A549 (cell line): Measurements from ENCODE around the gene SVIL. TPM values are rescaled to one million over a fixed set of nuclear protein-coding genes. Genes with fewer than 3 reads are reported as not detected.

Experiments used
- ATAC-seq, 2 experiments: fragments of 200-7000 bp in 1 of 2; fragments of >200 bp in 1 of 2; cut with Nextera tagmentation in 1 of 2; cut with Tn5 transposase in 1 of 2; 3 replicates each; pipeline versions ENCODE4 v1.8.0 to v1.9.1; 2018 to 2020; ENCODE audit warnings: mild to moderate bottlenecking in 1 of 2, moderate library complexity in 1 of 2
- CTCF ChIA-PET: fragments of 300-600 bp; sonication (Branson Sonifier 250); formaldehyde crosslinking; extraction: SDS; loops from one replicate; lab custom pipeline; 2021; ENCODE audit warnings: antibody characterized with exemption, inconsistent platforms; lab: Yijun Ruan, JAX
- POLR2A ChIA-PET: fragments of 350-600 bp; formaldehyde crosslinking; extraction: SDS; loops from one replicate; lab custom pipeline; 2021; ENCODE audit warnings: antibody characterized with exemption, inconsistent platforms; lab: Yijun Ruan, JAX
- DNase-seq, 2 experiments: peaks; one replicate each; pipeline versions ENCODE4 v3.0.0 to v3.0.0-alpha.2; 2011 to 2016; ENCODE audit warnings: low read depth in 1 of 2, low spot score in 1 of 2
- FAIRE-seq: peaks from 2 replicates; lab custom pipeline; 2011; peaks lifted over from hg19 to GRCh38; lab: Jason Lieb, UNC
- H3K27ac ChIP-seq, 2 experiments: fragments of >200 bp; sonication (Bioruptor Twin); formaldehyde crosslinking; 3 replicates each; pipeline ENCODE4 v1.5.1; 2016 to 2017
- H3K4me1 ChIP-seq: fragments of >200 bp; sonication (Bioruptor Twin); formaldehyde crosslinking; 3 replicates; pipeline ENCODE4 v1.6.1; 2016
- H3K4me2 ChIP-seq: fragments of >200 bp; sonication (Bioruptor Twin); formaldehyde crosslinking; 3 replicates; pipeline ENCODE4 v1.6.1; 2016
- H3K4me3 ChIP-seq: fragments of >200 bp; sonication (Bioruptor Twin); formaldehyde crosslinking; 3 replicates; pipeline ENCODE4 v1.5.1; 2016
- H3K9me3 ChIP-seq: fragments of >200 bp; sonication (Bioruptor Twin); formaldehyde crosslinking; 3 replicates; pipeline ENCODE4 v1.6.1; 2016
- CEBPB ChIP-seq, 2 experiments: fragments of >200 bp in 1 of 2; sonication (Bioruptor Twin) in 1 of 2; formaldehyde crosslinking in 1 of 2; IDR thresholded peaks; 2 replicates each; pipeline ENCODE4 v1.6.1; 2012 to 2016
- CTCF ChIP-seq: fragments of >200 bp; sonication (Bioruptor Twin); formaldehyde crosslinking; IDR thresholded peaks from 3 replicates; pipeline ENCODE4 v1.5.1; 2016
- EHF ChIP-seq: fragments of 250-450 bp; sonication (Bioruptor Pico); IDR thresholded peaks from 2 replicates; pipeline ENCODE4 v1.5.0; 2020; ENCODE audit warnings: mild to moderate bottlenecking
- ESRRA ChIP-seq: fragments of 150-350 bp; IDR thresholded peaks from 2 replicates; pipeline ENCODE4 v1.6.1; 2014; ENCODE audit warnings: mild to moderate bottlenecking, low read length, borderline replicate concordance
- FOSL2 ChIP-seq, 2 experiments: fragments of 450-650 bp in 1 of 2; fragments of >200 bp in 1 of 2; sonication (Bioruptor Twin) in 1 of 2; formaldehyde crosslinking; IDR thresholded peaks; 2 replicates each; pipeline versions ENCODE4 v1.5.0 to v1.6.1; 2016 to 2020; ENCODE audit warnings: mild to moderate bottlenecking in 1 of 2, moderate library complexity in 1 of 2
- FOXS1 ChIP-seq: fragments of 250-450 bp; sonication (Bioruptor Pico); IDR thresholded peaks from 2 replicates; pipeline ENCODE4 v1.5.0; 2020; ENCODE audit warnings: mild to moderate bottlenecking, moderate library complexity
- GATA3 ChIP-seq: IDR thresholded peaks from 2 replicates; pipeline ENCODE4 v1.6.1; 2012; ENCODE audit warnings: borderline replicate concordance
- HEYL ChIP-seq: fragments of 250-450 bp; sonication (Bioruptor Pico); IDR thresholded peaks from 2 replicates; pipeline ENCODE4 v1.8.0; 2021; ENCODE audit warnings: mild to moderate bottlenecking, moderate library complexity
- HOXA7 ChIP-seq: fragments of 250-450 bp; sonication (Bioruptor Pico); IDR thresholded peaks from 2 replicates; pipeline ENCODE4 v1.5.0; 2020; ENCODE audit warnings: mild to moderate bottlenecking, moderate library complexity
- JUN ChIP-seq, 2 experiments: fragments of >200 bp; sonication (Bioruptor Twin); formaldehyde crosslinking; IDR thresholded peaks; 2 replicates in 1 of 2; 3 replicates in 1 of 2; pipeline ENCODE4 v1.6.1; 2016 to 2017
- JUNB ChIP-seq: fragments of >200 bp; sonication (Bioruptor Twin); formaldehyde crosslinking; IDR thresholded peaks from 2 replicates; pipeline ENCODE4 v1.6.1; 2016
- MAFK ChIP-seq: fragments of 450-650 bp; IDR thresholded peaks from 2 replicates; pipeline ENCODE4 v1.6.1; 2014; ENCODE audit not compliant: partially characterized antibody
- MAZ ChIP-seq: fragments of 150-350 bp; IDR thresholded peaks from 2 replicates; pipeline ENCODE4 v1.6.1; 2014; ENCODE audit warnings: antibody characterized with exemption, low read depth, low read length, borderline replicate concordance
- MYC ChIP-seq: IDR thresholded peaks from 2 replicates; pipeline ENCODE4 v1.6.1; 2012; ENCODE audit warnings: mild to moderate bottlenecking, inconsistent platforms, low read length, improper control_type of control experiment, borderline replicate concordance
- PHF8 ChIP-seq: fragments of 200-600 bp; sonication (generic); IDR thresholded peaks from 2 replicates; pipeline ENCODE4 v1.6.1; 2016; ENCODE audit warnings: low read depth, mild to moderate bottlenecking, antibody characterized with exemption, moderate library complexity, borderline replicate concordance
- POLR2A ChIP-seq: IDR thresholded peaks from 2 replicates; pipeline ENCODE4 v1.6.1; 2012; ENCODE audit warnings: mild to moderate bottlenecking, low read length
- RAD21 ChIP-seq, 2 experiments: fragments of >200 bp in 1 of 2; sonication (Bioruptor Twin) in 1 of 2; formaldehyde crosslinking in 1 of 2; IDR thresholded peaks in 1 of 2; conservative IDR thresholded peaks in 1 of 2; 2 replicates in 1 of 2; 3 replicates in 1 of 2; pipeline ENCODE4 v1.6.1; 2012 to 2018; ENCODE audit warnings: inconsistent platforms in 1 of 2
- RCOR1 ChIP-seq: fragments of 150-350 bp; IDR thresholded peaks from 2 replicates; pipeline ENCODE4 v1.6.1; 2014; ENCODE audit warnings: antibody characterized with exemption, low read length, low read depth
- SMC3 ChIP-seq: fragments of >200 bp; sonication (Bioruptor Twin); formaldehyde crosslinking; IDR thresholded peaks from 3 replicates; pipeline ENCODE4 v1.6.1; 2018; ENCODE audit warnings: inconsistent platforms
- SREBF2 ChIP-seq: fragments of 450-650 bp; IDR thresholded peaks from 2 replicates; pipeline ENCODE4 v1.6.1; 2014; ENCODE audit warnings: mild to moderate bottlenecking, moderate library complexity
- TFCP2L1 ChIP-seq: fragments of 250-450 bp; sonication (Bioruptor Pico); IDR thresholded peaks from 2 replicates; pipeline ENCODE4 v1.5.0; 2021; ENCODE audit warnings: mild to moderate bottlenecking
- ZC3H11A ChIP-seq: fragments of 450-650 bp; IDR thresholded peaks from 2 replicates; pipeline ENCODE4 v1.6.1; 2014; ENCODE audit warnings: antibody characterized with exemption, mild to moderate bottlenecking
- ZSCAN20 ChIP-seq: fragments of 250-450 bp; sonication (Bioruptor Pico); IDR thresholded peaks from 2 replicates; pipeline ENCODE4 v1.8.0; 2022; ENCODE audit warnings: mild to moderate bottlenecking, moderate library complexity
- WGBS: methylation state at CpG from one replicate; pipeline ENCODE4 v1.1.6; 2017; ENCODE audit errors: missing lambda C conversion rate; 5-methylcytosine and 5-hydroxymethylcytosine counted together
- polyA plus RNA-seq, 4 experiments: library from polyadenylated mRNA; depleted of rRNA in 3 of 4; stranded (reverse); fragments of >200 nt; fragmentation: RNase III in 1 of 4; extraction: RNeasy Plus Mini Kit Qiagen cat#74134 plus additional on column Dnase treatment in 1 of 4; gene quantifications; 2 replicates in 3 of 4; 3 replicates in 1 of 4; pipeline ENCODE4 v1.2.3, GENCODE V29; 2011 to 2017

The SVIL gene
- polyA plus RNA-seq, 2 of the 4 experiments (the other 2 are of a cell fraction), result 12.0 to 20.4 TPM

DNA sequence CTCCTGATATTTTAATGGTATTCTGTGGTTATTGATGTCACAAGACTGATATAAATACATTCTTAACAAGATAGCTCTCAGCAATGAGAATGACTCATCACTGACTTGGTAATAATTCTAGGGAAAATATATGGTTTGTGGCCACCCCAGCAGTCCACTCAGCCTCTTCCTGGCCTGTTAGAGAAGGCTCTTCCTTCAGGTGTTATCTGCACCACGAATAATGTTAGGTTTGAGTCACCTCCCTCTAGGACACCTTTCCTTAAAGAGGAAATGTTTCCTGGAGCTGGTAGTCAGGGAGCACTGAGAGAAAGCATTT is 163.3 kb downstream of the SVIL start:
- peak overlapping the region in 1 of 2 experiments; percentile 19; a peak in 1 of 6 replicates for H3K27ac ChIP-seq
- 0% methylated on average over 1 of the region's 1 CpG for whole genome bisulfite sequencing
- no peak overlapping the region for H3K4me3 ChIP-seq
- H3K9me3 ChIP-seq, result no peaks in the 10 kb centered on the region
- no peak for FAIRE-seq
- peaks cover 20% of the 10 kb centered on the region for H3K4me1 ChIP-seq
- ChIA-PET POLR2A (no interaction called here), CTCF (interaction anchor here (1.0 to 1.4 kb wide), 3 partner anchors 22 to 830 kb away, joined by 3 read pairs; no protein-coding TSS in a partner anchor)
- no peak for TF ChIP-seq ZC3H11A
- TF ChIP-seq JUNB, result no peak
- TF ChIP-seq FOSL2 (IDR thresholded peaks at IDR 0.05), result no peak
- peak; percentile 65 for TF ChIP-seq FOSL2 (CRISPR knock-in tag; IDR thresholded peaks at IDR 0.05)
- H3K4me2 ChIP-seq, result peak overlapping the region; percentile 29; the same call in 1 of the 3 replicates
- no peak for DNase-seq
- ATAC-seq, result peak in 1 of 2 experiments; percentile 34; a peak in 2 of 6 replicates

DNA sequence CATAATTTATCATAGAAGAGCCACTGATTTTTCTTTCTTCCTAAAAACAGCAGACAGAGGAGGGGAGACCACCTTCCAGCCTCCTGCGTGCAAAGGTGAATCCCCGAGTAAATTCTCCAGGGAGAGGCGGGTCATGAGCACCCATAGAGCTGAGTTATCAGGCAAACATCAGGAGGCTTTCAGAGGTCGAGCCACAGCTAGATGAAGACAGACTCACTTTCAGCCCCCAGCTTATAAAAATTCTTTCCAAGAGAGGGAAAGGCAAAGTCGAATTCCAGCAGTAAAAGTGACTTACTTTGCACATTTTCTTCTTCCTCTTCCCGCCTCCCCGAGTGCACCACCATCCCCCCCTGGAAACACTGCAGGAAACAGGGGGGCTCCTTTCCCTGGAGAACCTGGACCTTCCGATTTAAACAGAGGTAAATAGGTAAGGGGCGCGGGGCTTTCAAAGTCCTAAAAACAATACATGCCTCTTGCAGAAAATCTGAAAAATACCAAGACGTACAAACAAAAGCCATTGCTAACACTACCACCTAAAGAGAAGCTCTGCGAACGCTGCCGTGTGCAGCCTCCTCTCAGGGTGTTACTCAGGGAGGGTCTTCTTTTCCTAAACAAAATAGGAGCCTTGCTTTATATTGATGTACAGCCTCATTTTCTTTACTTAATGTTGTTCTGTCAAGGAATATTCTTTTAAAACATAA is 163.8 kb downstream of the SVIL start:
- H3K4me1 ChIP-seq, result peaks cover 20% of the 10 kb centered on the region
- H3K4me2 ChIP-seq, result peak overlapping the region; percentile 29; the same call in 2 of the 3 replicates
- FAIRE-seq, result no peak
- ChIA-PET POLR2A (no interaction called here), CTCF (interaction anchor here (0.7 to 1.4 kb wide), 6 partner anchors 10 to 829 kb away, joined by 3 to 4 read pairs (median 3); no protein-coding TSS in a partner anchor)
- no peak for TF ChIP-seq POLR2A
- no peak for TF ChIP-seq MYC
- TF ChIP-seq CTCF, result no peak
- no peak for TF ChIP-seq HOXA7 (CRISPR knock-in tag)
- no peak for TF ChIP-seq ZC3H11A
- no peak for TF ChIP-seq SMC3
- TF ChIP-seq ZSCAN20 (CRISPR knock-in tag), result no peak
- no peak for TF ChIP-seq GATA3
- no peak for TF ChIP-seq EHF (CRISPR knock-in tag)
- no peak for TF ChIP-seq MAFK
- H3K9me3 ChIP-seq, result no peaks in the 10 kb centered on the region
- no peak for DNase-seq
- no peak overlapping the region for H3K27ac ChIP-seq
- no peak overlapping the region for H3K4me3 ChIP-seq
- 76% methylated on average over 14 of the region's 14 CpGs for WGBS
- no peak for ATAC-seq

DNA sequence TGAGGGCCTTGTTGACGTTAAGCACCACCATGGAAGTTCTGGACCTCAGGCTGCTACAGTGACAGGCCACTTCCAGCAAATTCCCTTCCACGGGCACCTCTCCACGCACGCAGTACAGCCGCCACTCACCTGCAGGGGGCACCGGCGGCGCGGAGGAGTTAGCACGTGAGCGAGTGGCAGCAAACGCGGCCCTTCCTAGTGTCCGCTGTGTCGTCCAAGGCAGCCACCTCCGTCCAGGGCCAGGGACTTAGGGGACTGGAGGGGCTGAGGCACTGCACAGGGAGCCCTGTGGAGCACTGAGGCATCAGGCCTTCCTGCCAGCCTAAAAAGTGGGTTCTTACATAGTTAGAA is 164.4 kb downstream of the SVIL start:
- ChIA-PET CTCF (interaction anchor here (0.7 to 1.4 kb wide), 7 partner anchors 10 to 67 kb away, joined by 3 to 4 read pairs (median 3); no protein-coding TSS in a partner anchor), POLR2A (no interaction called here)
- Histone ChIP-seq H3K4me2 (no peak overlapping the region), H3K4me1 (peaks cover 20% of the 10 kb centered on the region), H3K27ac (no peak overlapping the region), H3K9me3 (no peaks in the 10 kb centered on the region), H3K4me3 (no peak overlapping the region)
- WGBS, result 75% methylated on average over 13 of the region's 16 CpGs
- no peak for FAIRE-seq
- DNase-seq, result peak; percentile 21 to 39
- ATAC-seq, result peak; percentile 65 to 84; a peak in 5 of 6 replicates
- TF ChIP-seq CTCF, result peak; percentile 43
- no peak for TF ChIP-seq FOXS1 (CRISPR knock-in tag)
- no peak for TF ChIP-seq CEBPB (IDR thresholded peaks at IDR 0.05)
- no peak for TF ChIP-seq JUNB
- TF ChIP-seq GATA3, result no peak
- no peak for TF ChIP-seq EHF (CRISPR knock-in tag)
- no peak for TF ChIP-seq HEYL (CRISPR knock-in tag)
- TF ChIP-seq SREBF2, result no peak
- TF ChIP-seq JUN (IDR thresholded peaks at IDR 0.05), result no peak
- TF ChIP-seq RCOR1, result no peak
- no peak for TF ChIP-seq TFCP2L1 (CRISPR knock-in tag)
- no peak for TF ChIP-seq MAZ
- no peak for TF ChIP-seq ZC3H11A
- TF ChIP-seq SMC3, result 0 out of 3 replicates have a peak, but pooled peaks have one; percentile 14
- no peak for TF ChIP-seq MAFK
- TF ChIP-seq FOSL2 (IDR thresholded peaks at IDR 0.05), result no peak
- TF ChIP-seq FOSL2 (CRISPR knock-in tag; IDR thresholded peaks at IDR 0.05), result no peak
- TF ChIP-seq ESRRA, result no peak
- TF ChIP-seq PHF8, result no peak
- TF ChIP-seq RAD21 (conservative IDR thresholded peaks at IDR 0.05 in 1 of 2, IDR thresholded peaks at IDR 0.05 in 1 of 2), result peak; percentile 31 to 39; a peak in 3 of 5 replicates
- TF ChIP-seq, all 56 proteins: peak for 3
